ENCODE data around the gene RGS6. TPM values are rescaled to one million over a fixed set of nuclear protein-coding genes. Genes with fewer than 3 reads are reported as not detected.

The RGS6 gene
- total RNA-seq, 2 experiments from 2014 or later, result 0.39 to 0.57 TPM

DNA sequence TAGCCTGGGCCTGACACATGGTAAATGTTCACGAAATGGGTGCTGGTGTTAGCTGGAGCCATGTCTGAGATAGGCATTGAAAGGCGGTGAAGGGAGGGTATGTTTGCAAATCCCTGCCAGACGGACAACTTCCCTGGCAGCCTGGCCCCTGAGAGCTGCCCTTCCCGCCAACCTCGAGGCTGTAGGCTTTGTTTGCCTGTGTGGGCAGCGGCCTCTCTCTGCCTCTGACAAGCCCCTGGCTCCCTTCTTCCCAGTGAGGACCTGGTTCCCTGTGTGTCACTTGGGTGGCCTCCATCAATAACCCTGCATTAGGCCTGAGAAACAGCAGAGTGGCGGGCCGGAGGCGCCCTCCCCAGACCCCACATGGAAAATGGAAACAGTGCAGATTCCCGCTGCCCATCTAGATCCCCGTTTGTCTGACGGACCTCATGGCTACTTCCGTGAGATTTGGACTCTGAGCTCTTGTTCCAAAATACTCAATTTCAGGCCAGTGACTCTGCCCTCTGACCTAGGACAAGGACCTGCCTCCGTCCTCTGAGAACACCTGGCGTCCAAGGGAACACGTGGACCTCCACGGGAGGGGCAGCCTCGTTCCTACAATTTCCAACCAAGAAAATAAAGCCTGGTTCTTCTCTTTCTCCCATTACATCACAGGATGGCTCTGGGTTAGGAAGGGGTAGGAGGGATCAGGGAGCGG is 636.2 kb downstream of the RGS6 start:
- Mint-ChIP-seq H3K27ac (no peak overlapping the region), H3K4me3 (no peak overlapping the region), H3K27me3 (no peaks in the 10 kb centered on the region), H3K36me3 (ENCODE audit: low read depth) (no peaks in the 10 kb centered on the region), H3K9me3 (ENCODE audit: low read depth) (peaks cover 2% of the 10 kb centered on the region), H3K4me1 (no peaks in the 10 kb centered on the region)
- DNase-seq (no peak), ATAC-seq (no peak)
- CTCF ChIA-PET, result no interaction called here
- intact Hi-C loops (cut with DNase I, micrococcal nuclease), result no loop called here
- POLR2A ChIA-PET, result no interaction called here

DNA sequence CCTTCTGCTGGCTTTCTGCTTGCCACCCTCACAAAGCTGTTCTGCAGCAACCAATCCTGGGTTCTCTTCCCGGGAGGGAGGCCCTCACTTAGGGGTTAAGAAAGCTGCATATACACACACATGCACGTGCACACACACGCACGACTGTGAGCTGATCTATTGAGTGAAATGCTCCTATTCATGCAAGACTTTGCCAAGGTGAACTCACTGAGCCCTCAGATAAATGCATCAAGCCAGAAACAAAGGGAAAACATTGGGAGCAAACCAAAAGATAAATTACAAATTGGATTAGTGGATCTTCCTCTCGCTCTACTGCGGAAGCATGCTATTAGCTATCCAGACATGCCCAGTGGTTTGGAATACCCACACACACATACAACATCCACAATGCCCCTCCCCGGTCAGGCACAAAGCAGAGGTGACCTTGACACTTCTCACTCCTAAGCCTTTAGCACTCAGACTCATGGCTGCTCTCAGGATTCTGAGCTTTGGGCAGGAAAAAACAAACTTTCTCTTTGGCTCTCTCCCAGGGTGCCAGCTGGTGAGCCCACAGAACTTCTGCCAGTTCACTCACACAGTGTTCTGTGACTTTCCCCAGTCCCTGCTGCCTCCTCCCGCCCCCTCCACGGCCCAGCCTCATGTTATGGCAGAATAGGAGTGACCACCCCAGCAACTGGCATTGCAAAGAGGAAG is 641.6 kb downstream of the RGS6 start:
- intact Hi-C loops (cut with DNase I, micrococcal nuclease), result no loop called here
- Mint-ChIP-seq H3K4me3 (no peak overlapping the region), H3K27me3 (peaks cover 2% of the 10 kb centered on the region), H3K4me1 (peaks cover 3% of the 10 kb centered on the region), H3K27ac (no peak overlapping the region), H3K9me3 (ENCODE audit: low read depth) (peaks cover 2% of the 10 kb centered on the region), H3K36me3 (ENCODE audit: low read depth) (no peaks in the 10 kb centered on the region)
- no peak for ATAC-seq
- ChIA-PET POLR2A (no interaction called here), CTCF (interaction anchor here (0.7 kb wide), 1 partner anchor 8 kb away, joined by 3 read pairs; no protein-coding TSS in a partner anchor)
- no peak for DNase-seq

DNA sequence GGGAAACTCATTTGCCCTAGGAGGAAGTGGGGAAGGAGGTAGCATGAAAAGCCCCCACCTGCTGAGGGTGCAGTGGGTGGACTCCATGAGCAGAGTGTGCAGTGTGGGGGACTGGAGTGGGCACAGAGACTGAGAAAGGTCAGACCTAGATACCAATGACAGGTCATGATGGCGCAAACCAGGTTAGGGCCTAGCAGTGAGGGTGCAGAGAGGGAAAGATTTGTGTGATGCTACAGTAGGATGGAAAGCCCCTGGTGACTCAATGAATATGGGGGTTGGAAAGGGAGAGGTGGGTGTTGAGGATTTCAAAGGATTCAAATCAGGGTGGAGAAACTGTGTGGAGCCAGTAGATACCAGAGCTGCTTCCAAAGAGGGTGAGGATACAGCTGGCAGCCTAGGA is 642.5 kb downstream of the RGS6 start:
- no peak overlapping the region for H3K27ac Mint-ChIP-seq
- CTCF ChIA-PET, result interaction anchor here (0.5 kb wide), 1 partner anchor 57 kb away, joined by 3 read pairs; no protein-coding TSS in a partner anchor
- intact Hi-C loops (cut with DNase I, micrococcal nuclease), result no loop called here
- H3K4me1 Mint-ChIP-seq, result peaks cover 3% of the 10 kb centered on the region
- H3K9me3 Mint-ChIP-seq (ENCODE audit: low read depth), result peaks cover 2% of the 10 kb centered on the region
- H3K27me3 Mint-ChIP-seq, result peaks cover 2% of the 10 kb centered on the region
- DNase-seq (no peak), ATAC-seq (no peak)
- POLR2A ChIA-PET, result no interaction called here
- H3K36me3 Mint-ChIP-seq (ENCODE audit: low read depth), result no peaks in the 10 kb centered on the region
- no peak overlapping the region for H3K4me3 Mint-ChIP-seq

DNA sequence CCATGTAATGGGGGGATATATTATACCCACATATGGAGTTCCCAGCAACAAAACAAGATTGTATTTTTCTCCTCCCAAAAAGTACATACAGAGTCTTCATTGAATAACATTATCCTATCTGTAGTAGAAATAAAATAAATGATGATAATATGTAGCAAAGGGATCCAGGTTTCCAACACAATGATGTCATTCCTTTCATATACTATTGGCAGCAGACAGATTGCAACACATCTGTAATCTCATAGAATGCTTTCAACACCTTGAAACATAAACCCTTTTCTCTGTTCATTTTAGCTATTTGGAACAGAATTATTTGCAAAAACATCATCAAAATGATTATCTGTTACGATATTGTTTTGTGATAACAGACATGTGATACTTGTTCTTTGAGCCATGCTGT is 644.0 kb downstream of the RGS6 start:
- intact Hi-C loops (cut with DNase I, micrococcal nuclease), result no loop called here
- Mint-ChIP-seq H3K4me1 (peaks cover 3% of the 10 kb centered on the region), H3K27me3 (peaks cover 2% of the 10 kb centered on the region), H3K9me3 (ENCODE audit: low read depth) (peaks cover 1% of the 10 kb centered on the region), H3K36me3 (ENCODE audit: low read depth) (no peaks in the 10 kb centered on the region), H3K27ac (no peak overlapping the region), H3K4me3 (no peak overlapping the region)
- no peak for ATAC-seq
- CTCF ChIA-PET, result no interaction called here
- no peak for DNase-seq
- POLR2A ChIA-PET, result no interaction called here

- no peaks in the 10 kb centered on the region for H3K9me3 Mint-ChIP-seq (ENCODE audit: low read depth)
- no peak overlapping the region for H3K4me3 Mint-ChIP-seq
- intact Hi-C loops (cut with DNase I, micrococcal nuclease), result no loop called here
- no peaks in the 10 kb centered on the region for H3K36me3 Mint-ChIP-seq (ENCODE audit: low read depth)
- H3K27me3 Mint-ChIP-seq, result peaks cover 2% of the 10 kb centered on the region
- DNase-seq (no peak), ATAC-seq (no peak)
- ChIA-PET CTCF (interaction anchor here (0.6 kb wide), 1 partner anchor 328 kb away, joined by 4 read pairs; no protein-coding TSS in a partner anchor), POLR2A (no interaction called here)
- peaks cover 3% of the 10 kb centered on the region for H3K4me1 Mint-ChIP-seq
- H3K27ac Mint-ChIP-seq, result no peak overlapping the region
These were observed 645.3 kb downstream of the RGS6 start for GRCh38 chr14:72577521-72577920.

GRCh38 chr14:72578514-72578913 is 646.3 kb downstream of the RGS6 start:
- H3K27ac Mint-ChIP-seq, result no peak overlapping the region
- no peak for DNase-seq
- ChIA-PET CTCF (no interaction called here), POLR2A (no interaction called here)
- H3K36me3 Mint-ChIP-seq (ENCODE audit: low read depth), result no peaks in the 10 kb centered on the region
- intact Hi-C loops (cut with DNase I, micrococcal nuclease), result no loop called here
- no peaks in the 10 kb centered on the region for H3K9me3 Mint-ChIP-seq (ENCODE audit: low read depth)
- H3K4me1 Mint-ChIP-seq, result peaks cover 5% of the 10 kb centered on the region
- H3K27me3 Mint-ChIP-seq, result peaks cover 2% of the 10 kb centered on the region
- no peak overlapping the region for H3K4me3 Mint-ChIP-seq
- ATAC-seq, result no peak

DNA sequence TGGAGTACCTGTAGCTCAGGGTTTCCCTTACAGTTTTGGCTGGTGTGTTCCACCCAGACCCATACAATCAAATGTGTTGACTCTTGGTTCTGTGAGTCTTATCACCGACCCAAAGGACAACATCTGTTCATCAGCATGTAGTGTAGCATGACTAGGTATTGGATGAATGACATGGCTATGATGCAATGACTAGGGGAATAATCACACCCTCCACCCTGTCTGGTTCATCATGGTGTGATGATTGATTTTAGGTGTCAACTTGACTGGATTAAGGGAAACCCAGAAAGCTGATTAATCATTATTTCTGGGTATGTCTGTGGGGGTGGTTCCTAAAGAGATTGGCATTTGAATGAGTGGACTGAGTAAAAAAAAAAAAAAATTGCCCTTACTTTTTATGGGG is 650.4 kb downstream of the RGS6 start:
- ChIA-PET CTCF (no interaction called here), POLR2A (interaction anchor here (0.6 kb wide), 1 partner anchor 841 kb away, joined by 3 read pairs; no protein-coding TSS in a partner anchor)
- no peak for DNase-seq

GRCh38 chr14:72583316-72584272 is 651.4 kb downstream of the RGS6 start:
- Mint-ChIP-seq H3K27ac (no peak overlapping the region), H3K4me3 (no peak overlapping the region), H3K9me3 (ENCODE audit: low read depth) (no peaks in the 10 kb centered on the region), H3K27me3 (no peaks in the 10 kb centered on the region), H3K36me3 (ENCODE audit: low read depth) (no peaks in the 10 kb centered on the region), H3K4me1 (peaks cover 2% of the 10 kb centered on the region)
- intact Hi-C loops (cut with DNase I, micrococcal nuclease), result loop anchor here in 1 of 2 experiments (2.0 kb wide), 1 partner anchor 65 kb away; no protein-coding TSS in a partner anchor
- CTCF ChIA-PET, result no interaction called here
- DNase-seq (no peak), ATAC-seq (no peak)
- POLR2A ChIA-PET, result no interaction called here

More for the DNA sequence above, 650.4 kb downstream of the RGS6 start:
- intact Hi-C loops (cut with DNase I, micrococcal nuclease), result loop anchor here in 1 of 2 experiments (2.0 kb wide), 1 partner anchor 64 kb away; no protein-coding TSS in a partner anchor
- Mint-ChIP-seq H3K4me1 (peaks cover 2% of the 10 kb centered on the region), H3K27ac (no peak overlapping the region), H3K36me3 (ENCODE audit: low read depth) (no peaks in the 10 kb centered on the region), H3K9me3 (ENCODE audit: low read depth) (no peaks in the 10 kb centered on the region), H3K4me3 (no peak overlapping the region), H3K27me3 (peaks cover 2% of the 10 kb centered on the region)
- ATAC-seq, result peak; percentile 91

GRCh38 chr14:72588521-72588920 is 656.3 kb downstream of the RGS6 start:
- H3K27me3 Mint-ChIP-seq, result peaks cover 6% of the 10 kb centered on the region
- intact Hi-C loops (cut with DNase I, micrococcal nuclease), result no loop called here
- no peak overlapping the region for H3K4me3 Mint-ChIP-seq
- ATAC-seq (no peak), DNase-seq (no peak)
- ChIA-PET CTCF (interaction anchor here (0.6 kb wide), 1 partner anchor 1927 kb away, joined by 3 read pairs; no protein-coding TSS in a partner anchor), POLR2A (no interaction called here)
- H3K9me3 Mint-ChIP-seq (ENCODE audit: low read depth), result peaks cover 4% of the 10 kb centered on the region
- H3K36me3 Mint-ChIP-seq (ENCODE audit: low read depth), result no peaks in the 10 kb centered on the region
- H3K27ac Mint-ChIP-seq, result no peak overlapping the region
- H3K4me1 Mint-ChIP-seq, result peaks cover 25% of the 10 kb centered on the region

DNA sequence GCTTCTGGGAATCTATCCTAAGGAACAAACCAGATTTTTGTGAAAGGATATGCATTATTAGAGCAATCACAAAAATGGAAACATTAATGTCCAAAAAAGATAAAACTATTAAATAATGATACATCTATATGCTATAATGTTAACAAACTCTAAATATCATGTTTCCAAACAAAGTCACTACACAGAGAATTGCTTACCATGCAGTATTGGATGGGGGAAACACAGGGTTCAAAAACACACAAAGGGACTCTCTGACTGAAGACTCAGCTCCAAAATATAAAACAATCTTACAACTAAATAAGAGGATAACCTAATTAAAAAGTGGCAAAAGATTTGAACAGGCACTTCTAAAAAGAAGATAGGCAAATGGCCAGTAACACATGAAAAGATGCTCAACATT is 657.4 kb downstream of the RGS6 start:
- Mint-ChIP-seq H3K9me3 (ENCODE audit: low read depth) (peaks cover 4% of the 10 kb centered on the region), H3K4me1 (peaks cover 36% of the 10 kb centered on the region), H3K27me3 (peaks cover 6% of the 10 kb centered on the region), H3K36me3 (ENCODE audit: low read depth) (no peaks in the 10 kb centered on the region), H3K27ac (no peak overlapping the region), H3K4me3 (no peak overlapping the region)
- POLR2A ChIA-PET, result no interaction called here
- intact Hi-C loops (cut with DNase I, micrococcal nuclease), result loop anchor here in 1 of 2 experiments (5.0 kb wide), 1 partner anchor 72 kb away; no protein-coding TSS in a partner anchor
- CTCF ChIA-PET, result interaction anchor here (0.8 kb wide), 1 partner anchor 63 kb away, joined by 3 read pairs; no protein-coding TSS in a partner anchor
- ATAC-seq, result no peak
- no peak for DNase-seq

GRCh38 chr14:72590577-72590976 is 658.3 kb downstream of the RGS6 start:
- H3K4me3 Mint-ChIP-seq, result no peak overlapping the region
- intact Hi-C loops (cut with DNase I, micrococcal nuclease), result loop anchor here in 1 of 2 experiments (5.0 kb wide), 1 partner anchor 73 kb away; no protein-coding TSS in a partner anchor
- no peak overlapping the region for H3K27ac Mint-ChIP-seq
- H3K27me3 Mint-ChIP-seq, result peaks cover 6% of the 10 kb centered on the region
- H3K36me3 Mint-ChIP-seq (ENCODE audit: low read depth), result no peaks in the 10 kb centered on the region
- peaks cover 43% of the 10 kb centered on the region for H3K4me1 Mint-ChIP-seq
- ATAC-seq, result no peak
- DNase-seq, result peak; percentile 12
- ChIA-PET POLR2A (no interaction called here), CTCF (interaction anchor here (0.6 kb wide), 1 partner anchor 77 kb away, joined by 3 read pairs; no protein-coding TSS in a partner anchor)
- peaks cover 4% of the 10 kb centered on the region for H3K9me3 Mint-ChIP-seq (ENCODE audit: low read depth)
